SK-N-SH (cell line): ENCODE data around the gene NFYA. TPM values are rescaled to one million over a fixed set of nuclear protein-coding genes. Genes with fewer than 3 reads are reported as not detected.

Experiments used
- EZH2phosphoT487 ChIP-seq: fragments of 200-600 bp; sonication (generic); IDR thresholded peaks from 2 replicates; pipeline ENCODE4 v1.6.1; 2017; ENCODE audit warnings: low read depth, mixed run types, mild to moderate bottlenecking, antibody characterized with exemption, moderate library complexity, borderline replicate concordance
- FOSL2 ChIP-seq: IDR thresholded peaks from 2 replicates; pipeline ENCODE4 v1.4.0; 2012; ENCODE audit warnings: low read depth, mild to moderate bottlenecking, moderate library complexity, borderline replicate concordance
- FOXJ3 ChIP-seq: sonication (generic); formaldehyde crosslinking; IDR thresholded peaks from 2 replicates; pipeline ENCODE4 v1.5.1; 2020; ENCODE audit warnings: mild to moderate bottlenecking, missing genetic modification reagents
- polyA plus RNA-seq, 3 experiments: library from polyadenylated mRNA; depleted of rRNA; stranded (reverse); fragments of >200 nt; gene quantifications; 2 replicates each; pipeline ENCODE4 v1.2.3, GENCODE V29; 2012
- TF ChIP-seq, protein P1 (sequence below): fragments of 200-600 bp; sonication (generic); IDR thresholded peaks from 2 replicates; pipeline ENCODE4 v1.6.1; 2017; ENCODE audit warnings: antibody characterized with exemption, mild to moderate bottlenecking, moderate library complexity

Gene NFYA
- polyA plus RNA-seq, 1 of the 3 experiments (the other 2 are of a cell fraction) = 6.8 TPM

DNA sequence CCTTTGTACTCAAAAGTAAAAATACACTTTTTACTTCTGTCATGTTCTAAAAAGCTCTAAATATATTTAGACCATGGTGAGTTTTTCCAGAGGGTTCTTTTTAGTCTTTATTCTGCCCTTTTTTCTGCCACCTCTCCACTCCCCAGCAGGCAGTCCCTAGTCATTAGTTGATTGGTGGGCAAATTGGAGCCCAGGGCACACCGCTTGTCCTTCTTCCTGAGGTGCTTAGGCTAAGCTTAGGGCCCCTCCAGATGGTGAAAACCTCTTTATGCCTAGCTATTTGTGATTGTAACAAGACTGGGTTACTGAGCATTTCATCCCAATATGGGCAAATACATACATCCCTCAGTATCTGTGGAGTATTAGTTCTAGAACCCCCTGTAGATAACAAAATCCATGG is 75.1 kb downstream of the NFYA start (continued):
- TF ChIP-seq FOXJ3 = no peak
- TF ChIP-seq, protein P1, sequence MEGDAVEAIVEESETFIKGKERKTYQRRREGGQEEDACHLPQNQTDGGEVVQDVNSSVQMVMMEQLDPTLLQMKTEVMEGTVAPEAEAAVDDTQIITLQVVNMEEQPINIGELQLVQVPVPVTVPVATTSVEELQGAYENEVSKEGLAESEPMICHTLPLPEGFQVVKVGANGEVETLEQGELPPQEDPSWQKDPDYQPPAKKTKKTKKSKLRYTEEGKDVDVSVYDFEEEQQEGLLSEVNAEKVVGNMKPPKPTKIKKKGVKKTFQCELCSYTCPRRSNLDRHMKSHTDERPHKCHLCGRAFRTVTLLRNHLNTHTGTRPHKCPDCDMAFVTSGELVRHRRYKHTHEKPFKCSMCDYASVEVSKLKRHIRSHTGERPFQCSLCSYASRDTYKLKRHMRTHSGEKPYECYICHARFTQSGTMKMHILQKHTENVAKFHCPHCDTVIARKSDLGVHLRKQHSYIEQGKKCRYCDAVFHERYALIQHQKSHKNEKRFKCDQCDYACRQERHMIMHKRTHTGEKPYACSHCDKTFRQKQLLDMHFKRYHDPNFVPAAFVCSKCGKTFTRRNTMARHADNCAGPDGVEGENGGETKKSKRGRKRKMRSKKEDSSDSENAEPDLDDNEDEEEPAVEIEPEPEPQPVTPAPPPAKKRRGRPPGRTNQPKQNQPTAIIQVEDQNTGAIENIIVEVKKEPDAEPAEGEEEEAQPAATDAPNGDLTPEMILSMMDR = no peak
- TF ChIP-seq FOSL2 = no peak
- no peak for TF ChIP-seq EZH2phosphoT487

Other genes with a start within 250 kb of the NFYA start
- gene UNC5CL, start 33.8 kb upstream of the NFYA start, polyA plus RNA-seq (2012; rRNA removed) = 0.10 TPM in 2 replicates
- gene TSPO2, start 30.5 kb upstream of the NFYA start, polyA plus RNA-seq (2012; rRNA removed) = not detected in 2 replicates
- gene APOBEC2, start 19.8 kb upstream of the NFYA start, polyA plus RNA-seq (2012; rRNA removed) = not detected in 2 replicates
- 5.6 and 6.4 TPM in 2 replicates for gene OARD1, start 618 bp upstream of the NFYA start, polyA plus RNA-seq (2012; rRNA removed)
- not detected in 2 replicates for gene TREML1, start 81.4 kb downstream of the NFYA start, polyA plus RNA-seq (2012; rRNA removed)
- not detected in 2 replicates for gene TREM2, start 90.1 kb downstream of the NFYA start, polyA plus RNA-seq (2012; rRNA removed)
- not detected in 2 replicates for gene TREML2, start 128.2 kb downstream of the NFYA start, polyA plus RNA-seq (2012; rRNA removed)
- gene TREML4, start 155.4 kb downstream of the NFYA start, polyA plus RNA-seq (2012; rRNA removed) = not detected in 2 replicates
- not detected in 2 replicates for gene TREM1, start 213.7 kb downstream of the NFYA start, polyA plus RNA-seq (2012; rRNA removed)